Transverse colon (tissue), 4 donors: ENCODE measurements around the gene CAMTA1. TPM values are rescaled to one million over a fixed set of nuclear protein-coding genes. Genes with fewer than 3 reads are reported as not detected.

ENCODE experiments used
- DNase-seq: peaks from one replicate; pipeline ENCODE4 v3.0.0-alpha.2; 2019
- H3K27ac ChIP-seq, 4 donors: fragments of 200-600 bp; sonication (generic); 2 replicates each; pipeline ENCODE4 v1.5.1; 2016 to 2018; ENCODE audit warnings: inconsistent platforms in 4 of 4
- H3K27me3 ChIP-seq: fragments of 200-600 bp; sonication (generic); 2 replicates; pipeline ENCODE4 v1.5.1; 2017; ENCODE audit warnings: inconsistent platforms
- H3K36me3 ChIP-seq, 4 donors: fragments of 200-600 bp; sonication (generic); 2 replicates each; pipeline ENCODE4 v1.5.1; 2017 to 2019; ENCODE audit warnings: inconsistent platforms in 4 of 4
- H3K4me1 ChIP-seq, 4 donors: fragments of 200-600 bp; sonication (generic); 2 replicates each; pipeline ENCODE4 v1.5.1; 2017 to 2020; ENCODE audit warnings: inconsistent platforms in 4 of 4
- H3K4me3 ChIP-seq, 4 donors: fragments of 200-600 bp; sonication (generic); 1 replicate in 1 of 4; 2 replicates in 3 of 4; pipeline versions ENCODE4 v1.5.1 to v1.6.1; 2017 to 2019; ENCODE audit warnings: inconsistent platforms in 4 of 4
- H3K9me3 ChIP-seq, 2 donors: fragments of 200-600 bp; sonication (generic); 2 replicates each; pipeline ENCODE4 v1.5.1; 2017 to 2019; ENCODE audit warnings: inconsistent platforms in 2 of 2
- CTCF ChIP-seq, 5 experiments: fragments of 200-600 bp in 3 of 5; fragments of 450-650 bp in 2 of 5; sonication (generic) in 3 of 5; IDR thresholded peaks; 1 replicate in 2 of 5; 2 replicates in 3 of 5; pipeline ENCODE4 v1.5.1; 2016 to 2017; ENCODE audit warnings: antibody characterized with exemption in 5 of 5, inconsistent platforms in 3 of 5, mild to moderate bottlenecking in 2 of 5, moderate library complexity in 1 of 5
- EP300 ChIP-seq: sonication (generic); formaldehyde crosslinking; IDR thresholded peaks from one replicate; pipeline ENCODE4 v1.6.1; 2017; ENCODE audit warnings: antibody characterized with exemption, low read depth
- POLR2A ChIP-seq: fragments of 450-650 bp; IDR thresholded peaks from one replicate; pipeline ENCODE4 v1.6.1; 2016; ENCODE audit warnings: antibody characterized with exemption, mild to moderate bottlenecking, moderate library complexity
- POLR2AphosphoS5 ChIP-seq, 3 donors: sonication (generic); formaldehyde crosslinking; IDR thresholded peaks; one replicate each; pipeline ENCODE4 v1.6.1; 2016; ENCODE audit warnings: antibody characterized with exemption in 3 of 3
- WGBS, 2 donors: methylation state at CpG; one replicate each; pipeline ENCODE4 v1.1.5; 2018; ENCODE audit warnings: low coverage in 1 of 2; 5-methylcytosine and 5-hydroxymethylcytosine counted together
- in situ Hi-C, 4 donors: fragments of 200-750 bp; cut with MboI; loops; one replicate each; pipeline versions ENCODE4 v1.15.0 to v1.15.1; 2017; ENCODE audit warnings: low sequenced_read_pairs in 3 of 4, low pct_ligation_motif_present in 1 of 4, low pct_unique_long_range_greater_than_20kb in 1 of 4
- intact Hi-C: fragments of 100-400 bp; cut with DNase I; formaldehyde crosslinking; loops from one replicate; pipeline ENCODE4 v1.15.1; 2023; ENCODE audit warnings: low total_unique reads
- total RNA-seq, 4 donors: library from RNA; depleted of rRNA; stranded (reverse); fragments of >200 nt; gene quantifications; one replicate each; pipeline ENCODE4 v1.1.0, GENCODE V29; 2016

CAMTA1 gene
- total RNA-seq, 4 donors from 2014 or later: 93.8 to 268 (median 130) TPM

DNA sequence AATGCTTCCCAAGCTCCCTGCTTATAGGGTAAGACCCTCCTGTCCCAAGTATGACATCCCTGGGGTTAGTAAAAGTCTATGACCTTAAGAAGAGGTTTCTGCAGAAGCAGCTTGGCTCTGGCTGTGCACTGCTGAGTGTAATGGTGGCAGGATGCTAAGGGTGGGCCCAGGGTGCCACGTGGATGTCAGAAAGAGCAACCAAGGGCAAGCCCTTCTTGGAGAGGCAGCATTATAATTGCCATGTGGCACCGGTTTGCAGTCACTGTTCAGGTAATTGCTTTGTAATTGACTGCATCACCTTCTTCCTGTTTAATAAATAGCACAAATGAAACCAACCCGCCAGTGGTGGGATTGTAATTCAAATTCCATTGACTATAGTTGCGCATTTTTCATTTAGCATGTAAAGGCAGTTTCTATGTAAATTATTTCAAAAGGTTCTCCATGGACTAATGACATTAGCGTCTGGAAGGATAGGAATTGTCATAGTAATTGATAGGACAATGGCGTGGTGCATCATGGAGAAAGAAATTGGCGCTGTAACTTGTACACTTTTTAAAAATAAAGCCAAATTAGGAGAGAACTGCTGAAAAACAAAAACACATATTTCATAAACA lies 495.2 kb downstream of the CAMTA1 start:
- no peaks in the 10 kb centered on the region for H3K27me3 ChIP-seq
- no peak overlapping the region for H3K27ac ChIP-seq
- 84 to 85% methylated on average over 6 to 7 of the region's 7 CpGs for whole genome bisulfite sequencing, 2 donors
- no peak for DNase-seq
- no peaks in the 10 kb centered on the region for H3K4me1 ChIP-seq
- TF ChIP-seq POLR2A: no peak
- no peak for TF ChIP-seq POLR2AphosphoS5 (IDR thresholded peaks at IDR 0.05)
- TF ChIP-seq CTCF (IDR thresholded peaks at IDR 0.05): no peak
- TF ChIP-seq EP300: no peak
- in situ Hi-C loops: no loop called here
- intact Hi-C loops: no loop called here
- H3K9me3 ChIP-seq: no peaks in the 10 kb centered on the region
- no peaks in the 10 kb centered on the region for H3K36me3 ChIP-seq
- H3K4me3 ChIP-seq: no peak overlapping the region

GRCh38 chr1:7281821-7282220 lies 496.6 kb downstream of the CAMTA1 start:
- H3K9me3 ChIP-seq: no peaks in the 10 kb centered on the region
- no peaks in the 10 kb centered on the region for H3K36me3 ChIP-seq
- H3K27ac ChIP-seq: no peak overlapping the region
- WGBS, 2 donors: 75% methylated on average over 5 of the region's 5 CpGs; no CpG with 5 or more reads in 1 of the 2 donors
- no peaks in the 10 kb centered on the region for H3K4me1 ChIP-seq
- no peaks in the 10 kb centered on the region for H3K27me3 ChIP-seq
- intact Hi-C loops: no loop called here
- H3K4me3 ChIP-seq: no peak overlapping the region
- in situ Hi-C loops: no loop called here
- no peak for DNase-seq
- no peak for TF ChIP-seq CTCF (IDR thresholded peaks at IDR 0.05)
- TF ChIP-seq EP300: no peak
- no peak for TF ChIP-seq POLR2AphosphoS5 (IDR thresholded peaks at IDR 0.05)
- TF ChIP-seq POLR2A: no peak

DNA sequence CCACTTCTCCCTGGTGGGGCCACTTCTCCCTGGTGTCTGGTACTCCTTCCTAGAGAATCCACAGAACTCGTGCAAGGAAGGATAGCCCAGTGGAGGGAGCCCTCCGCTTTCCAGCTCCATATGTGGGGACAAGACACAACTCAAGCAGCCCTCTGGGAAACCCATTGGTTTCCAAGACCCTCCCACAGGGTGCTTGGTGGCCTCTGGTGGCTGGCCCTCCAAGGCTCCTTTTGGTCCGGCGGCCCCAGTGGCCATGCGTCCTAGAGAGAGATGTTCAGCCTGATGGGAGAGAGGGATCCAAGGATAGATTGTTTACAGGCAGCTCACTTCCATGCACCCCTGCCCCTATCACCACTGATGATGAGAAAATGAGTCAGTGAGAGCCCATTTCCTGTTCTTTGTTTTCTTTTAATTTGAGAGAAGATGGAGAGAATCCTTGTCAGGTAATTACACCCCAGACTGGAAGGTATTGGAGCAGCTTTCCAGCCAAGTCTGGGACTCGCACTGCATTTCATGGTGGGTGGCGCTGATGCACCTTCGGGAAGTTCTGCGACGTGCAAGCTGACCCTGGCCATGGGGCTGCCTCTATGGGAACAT lies 499.7 kb downstream of the CAMTA1 start:
- WGBS, 2 donors: 95% methylated on average over 10 of the region's 10 CpGs; no CpG with 5 or more reads in 1 of the 2 donors
- intact Hi-C loops (no loop called here), in situ Hi-C loops (no loop called here)
- H3K4me1 ChIP-seq: no peaks in the 10 kb centered on the region
- no peaks in the 10 kb centered on the region for H3K27me3 ChIP-seq
- H3K36me3 ChIP-seq: no peaks in the 10 kb centered on the region
- H3K4me3 ChIP-seq: no peak overlapping the region
- DNase-seq: no peak
- no peak overlapping the region for H3K27ac ChIP-seq
- H3K9me3 ChIP-seq: no peaks in the 10 kb centered on the region
- TF ChIP-seq EP300 (no peak), POLR2A (no peak), CTCF (IDR thresholded peaks at IDR 0.05) (no peak), POLR2AphosphoS5 (IDR thresholded peaks at IDR 0.05) (no peak)

GRCh38 chr1:7285856-7286454 lies 500.7 kb downstream of the CAMTA1 start:
- Histone ChIP-seq H3K9me3 (no peaks in the 10 kb centered on the region), H3K27me3 (no peaks in the 10 kb centered on the region), H3K27ac (no peak overlapping the region), H3K4me1 (no peaks in the 10 kb centered on the region), H3K4me3 (no peak overlapping the region), H3K36me3 (no peaks in the 10 kb centered on the region)
- WGBS, 2 donors: 63 to 86% methylated on average over 3 to 10 of the region's 10 CpGs
- TF ChIP-seq POLR2A: no peak
- TF ChIP-seq EP300: no peak
- no peak for TF ChIP-seq POLR2AphosphoS5 (IDR thresholded peaks at IDR 0.05)
- intact Hi-C loops (no loop called here), in situ Hi-C loops (no loop called here)
- DNase-seq: no peak
